Measurements from ENCODE around the gene JSRP1.

Gene JSRP1

GRCh38 chr19:2216361-2217225, 39.6 kb downstream of the JSRP1 start:
- no peak for ATAC-seq

GRCh38 chr19:2215281-2215751, 40.9 kb downstream of the JSRP1 start:
- no peak for ATAC-seq

- ATAC-seq, result no peak
Observed at GRCh38 chr19:2214251-2214650, 42.0 kb downstream of the JSRP1 start.

GRCh38 chr19:2213799-2214198, 42.4 kb downstream of the JSRP1 start:
- no peak for ATAC-seq

GRCh38 chr19:2212861-2213711, 43.1 kb downstream of the JSRP1 start:
- ATAC-seq, result no peak

- no peak for ATAC-seq
Observed at GRCh38 chr19:2210987-2211740, 45.1 kb downstream of the JSRP1 start.

- ATAC-seq, result no peak
Observed at GRCh38 chr19:2210206-2210605, 46.0 kb downstream of the JSRP1 start.

GRCh38 chr19:2209408-2209807, 46.8 kb downstream of the JSRP1 start:
- no peak for ATAC-seq

- no peak for ATAC-seq
Observed at GRCh38 chr19:2208975-2209374, 47.2 kb downstream of the JSRP1 start.

- ATAC-seq, result no peak
Observed at GRCh38 chr19:2207991-2208860, 48.0 kb downstream of the JSRP1 start.

GRCh38 chr19:2207008-2207407, 49.2 kb downstream of the JSRP1 start:
- ATAC-seq, result no peak

GRCh38 chr19:2202366-2202765, 53.9 kb downstream of the JSRP1 start:
- ATAC-seq, result no peak
